Measurements from ENCODE around the gene ANKRA2. TPM values are rescaled to one million over a fixed set of nuclear protein-coding genes. Genes with fewer than 3 reads are reported as not detected.

Gene ANKRA2
- total and polyA plus RNA-seq, 2 of the 8 experiments (the other 6 are each of a cell fraction or from before 2014, with no cell fraction given), result 7.0 to 12.6 TPM

GRCh38 chr5:73534971-73535370 is 30.5 kb downstream of the ANKRA2 start:
- peaks cover 4 to 9% of the 10 kb centered on the region in 2 experiments for H3K9me3 ChIP-seq (ENCODE audit: insufficient read depth in 2 of 2, low read depth in 1 of 2, low read length in 1 of 2)
- FAIRE-seq (no peak), DNase-seq (ENCODE audit: low read depth in 1 of 2, low spot score in 2 of 2) (no peak)
- no peaks in the 10 kb centered on the region for H3K79me1 ChIP-seq (ENCODE audit: low read depth, low read length)
- no peak overlapping the region for H3K18ac ChIP-seq (ENCODE audit: extremely low read depth, low read length)
- H2AFZ ChIP-seq (ENCODE audit: low read length), result no peak overlapping the region
- no peaks in the 10 kb centered on the region for H3K79me2 ChIP-seq (ENCODE audit: control insufficient read depth in 1 of 2, insufficient read depth in 2 of 2, low read length in 2 of 2)
- H4K8ac ChIP-seq (ENCODE audit: extremely low read depth, insufficient read depth, low read length), result no peak overlapping the region
- H3K9ac ChIP-seq (replicated peaks in 1 of 4; ENCODE audit: extremely low read depth in 1 of 4, low read depth in 3 of 4, low read length in 3 of 4), result no peak overlapping the region
- no peak overlapping the region for H2AK5ac ChIP-seq (ENCODE audit: low read depth, low read length)
- ChIA-PET CTCF (ENCODE audit: partially characterized antibody) (interaction anchor here (0.7 to 7.0 kb wide), 10 partner anchors 9 to 92 kb away, joined by 3 to 91 read pairs (median 4); no protein-coding TSS in a partner anchor), POLR2A (ENCODE audit: partially characterized antibody) (interaction anchor here (0.9 to 2.4 kb wide), 3 partner anchors 14 to 75 kb away, joined by 3 to 11 read pairs (median 3); partner anchors contain the start of gene BTF3)
- H3K14ac ChIP-seq (ENCODE audit: insufficient read length), result no peak overlapping the region
- WGBS, 2 experiments (ENCODE audit: extremely low coverage in 1 of 2, insufficient coverage in 1 of 2, insufficient read length in 1 of 2, insufficient replicate concordance in 2 of 2, low coverage in 1 of 2, low lambda C conversion rate in 2 of 2, missing lambda C conversion rate in 1 of 2), result 93% methylated on average over 2 of the region's 2 CpGs; no CpG with 5 or more reads in 1 of the 2 experiments
- no peak overlapping the region for H2BK120ac ChIP-seq (replicated peaks; ENCODE audit: low read depth, low read length)
- no peak overlapping the region for H3K4me2 ChIP-seq (ENCODE audit: insufficient read depth in 1 of 2, low read depth in 2 of 2, low read length in 2 of 2)
- H3K23ac ChIP-seq (ENCODE audit: insufficient read length), result no peak overlapping the region
- H3K4me1 ChIP-seq (replicated peaks in 1 of 4; ENCODE audit: control insufficient read depth in 3 of 4, insufficient read depth in 4 of 4, low read length in 3 of 4), result no peaks in the 10 kb centered on the region
- H4K5ac ChIP-seq (ENCODE audit: insufficient read length, low read depth, low read length), result no peak overlapping the region
- no peaks in the 10 kb centered on the region for H3K36me3 ChIP-seq (ENCODE audit: control insufficient read depth in 2 of 4, insufficient read depth in 4 of 4, low read length in 3 of 4)
- H4K20me1 ChIP-seq (replicated peaks in 1 of 2; ENCODE audit: control insufficient read depth in 1 of 2, insufficient read depth in 2 of 2, low read length in 2 of 2), result no peaks in the 10 kb centered on the region
- no peak overlapping the region for H2BK20ac ChIP-seq (ENCODE audit: low read length)
- no peak overlapping the region for H2BK12ac ChIP-seq (ENCODE audit: low read depth, low read length)
- H3K4ac ChIP-seq (replicated peaks; ENCODE audit: insufficient read length, low read depth, low read length), result no peak overlapping the region
- no peak overlapping the region for H3K27ac ChIP-seq (ENCODE audit: low read depth, low read length)
- H3K56ac ChIP-seq (replicated peaks; ENCODE audit: insufficient read length, low read depth, low read length), result no peak overlapping the region
- H3K23me2 ChIP-seq (ENCODE audit: low read depth, low read length), result no peaks in the 10 kb centered on the region; the same call in 1 of the 2 replicates
- H3K27me3 ChIP-seq (replicated peaks in 1 of 4; ENCODE audit: control insufficient read depth in 3 of 4, extremely low read depth in 1 of 4, insufficient read depth in 3 of 4, low read length in 3 of 4), result no peaks in the 10 kb centered on the region
- no peak overlapping the region for H4K91ac ChIP-seq (replicated peaks; ENCODE audit: insufficient read length, low read length)
- H3K4me3 ChIP-seq (ENCODE audit: extremely low read depth in 1 of 4, insufficient read depth in 2 of 4, low read depth in 3 of 4, low read length in 4 of 4), result no peak overlapping the region
- H2BK15ac ChIP-seq (ENCODE audit: low read length), result no peak overlapping the region
- H2BK5ac ChIP-seq (ENCODE audit: low read depth, low read length), result no peak overlapping the region
- TF ChIP-seq POU5F1 (IDR thresholded peaks at IDR 0.05; ENCODE audit: low read depth, low read length) (no peak), HDAC2 (IDR thresholded peaks at IDR 0.05; ENCODE audit: borderline replicate concordance in 1 of 2, low read depth in 2 of 2, low read length in 2 of 2) (no peak), ZNF274 (IDR thresholded peaks at IDR 0.05; ENCODE audit: borderline replicate concordance, extremely low read depth, low read length) (no peak), KDM4A (IDR thresholded peaks at IDR 0.05; ENCODE audit: low read depth, low read length, severe bottlenecking) (no peak), EZH2 (IDR thresholded peaks at IDR 0.05; ENCODE audit: low read depth, low read length, severe bottlenecking) (no peak), ATF2 (IDR thresholded peaks at IDR 0.05; ENCODE audit: low read length) (no peak), MAX (IDR thresholded peaks at IDR 0.05) (no peak), POLR2AphosphoS5 (IDR thresholded peaks at IDR 0.05; ENCODE audit: low read depth, low read length) (no peak), POLR2A (IDR thresholded peaks at IDR 0.05; ENCODE audit: control extremely low read depth in 1 of 2, low read depth in 2 of 2, low read length in 2 of 2) (no peak), ATF3 (IDR thresholded peaks at IDR 0.05; ENCODE audit: insufficient read depth, low read depth, low read length) (no peak), CHD1 (IDR thresholded peaks at IDR 0.05; ENCODE audit: low read depth, low read length) (no peak)

All from H1 (cell line).